Keratinocyte (primary cell): Measurements from ENCODE around the gene TAS2R38. TPM values are rescaled to one million over a fixed set of nuclear protein-coding genes. Genes with fewer than 3 reads are reported as not detected.

Experiments
- DNase-seq: peaks from one replicate; pipeline ENCODE4 v3.0.0-alpha.2; 2011; ENCODE audit warnings: low read depth, missing footprints, low spot score
- FAIRE-seq: peaks from 2 replicates; lab custom pipeline; 2011; peaks lifted over from hg19 to GRCh38; lab: Jason Lieb, UNC
- H2AFZ ChIP-seq: 2 replicates; pipeline ENCODE4 v1.6.0; 2012; ENCODE audit warnings: low read length, control low read depth, inconsistent platforms; ENCODE audit not compliant: control insufficient read depth
- H3K27ac ChIP-seq: 2 replicates; pipeline ENCODE4 v1.5.1; 2011; ENCODE audit warnings: low read length; ENCODE audit not compliant: control insufficient read depth, insufficient read depth
- H3K27me3 ChIP-seq: 3 replicates; pipeline ENCODE4 v1.6.0; 2011; ENCODE audit warnings: low read length; ENCODE audit not compliant: control insufficient read depth, insufficient read depth; ENCODE audit errors: extremely low read depth
- H3K36me3 ChIP-seq, 2 experiments: 2 replicates in 1 of 2; 3 replicates in 1 of 2; pipeline ENCODE4 v1.5.1; 2011; ENCODE audit warnings: low read length in 2 of 2, mild to moderate bottlenecking in 1 of 2; ENCODE audit not compliant: control insufficient read depth in 2 of 2, insufficient read depth in 2 of 2; ENCODE audit errors: extremely low read depth in 1 of 2
- H3K4me1 ChIP-seq: 3 replicates; pipeline ENCODE4 v1.5.1; 2011; ENCODE audit warnings: low read length; ENCODE audit not compliant: control insufficient read depth, insufficient read depth; ENCODE audit errors: extremely low read depth
- H3K4me2 ChIP-seq: 3 replicates; pipeline ENCODE4 v1.6.0; 2011; ENCODE audit warnings: low read depth, low read length; ENCODE audit not compliant: control insufficient read depth, insufficient read depth; ENCODE audit errors: extremely low read depth
- H3K4me3 ChIP-seq, 3 experiments: fragments of 200-600 bp in 1 of 3; sonication (generic) in 1 of 3; 2 replicates in 2 of 3; 3 replicates in 1 of 3; pipeline ENCODE4 v1.5.1; 2011 to 2016; ENCODE audit warnings: low read length in 3 of 3, mild to moderate bottlenecking in 3 of 3, control low read depth in 2 of 3, inconsistent platforms in 1 of 3, low read depth in 1 of 3, mixed read lengths in 1 of 3, mixed run types in 1 of 3, moderate library complexity in 1 of 3; ENCODE audit not compliant: control insufficient read depth in 2 of 3, insufficient read depth in 2 of 3; ENCODE audit errors: extremely low read depth in 1 of 3
- H3K79me2 ChIP-seq: 2 replicates; pipeline ENCODE4 v1.6.0; 2012; ENCODE audit warnings: low read length; ENCODE audit not compliant: control insufficient read depth, insufficient read depth
- H3K9ac ChIP-seq: 3 replicates; pipeline ENCODE4 v1.6.0; 2011; ENCODE audit warnings: low read length; ENCODE audit not compliant: control insufficient read depth, insufficient read depth; ENCODE audit errors: extremely low read depth
- H3K9me1 ChIP-seq: 3 replicates; pipeline ENCODE4 v1.6.0; 2011; ENCODE audit warnings: low read length; ENCODE audit not compliant: control insufficient read depth, insufficient read depth; ENCODE audit errors: extremely low read depth
- H3K9me3 ChIP-seq: 2 replicates; pipeline ENCODE4 v1.5.1; 2012; ENCODE audit warnings: low read depth, low read length; ENCODE audit not compliant: control insufficient read depth
- H4K20me1 ChIP-seq: 3 replicates; pipeline ENCODE4 v1.6.0; 2011; ENCODE audit warnings: low read length; ENCODE audit not compliant: control insufficient read depth, insufficient read depth; ENCODE audit errors: extremely low read depth
- EZH2 ChIP-seq: IDR thresholded peaks from one replicate; pipeline ENCODE4 v1.6.1; 2012; ENCODE audit warnings: inconsistent platforms, mild to moderate bottlenecking, low read length, moderate library complexity
- dilution Hi-C: fragments of 300-500 bp; cut with MboI; formaldehyde crosslinking; loops from one replicate; pipeline ENCODE4 v1.7.0; 2020; ENCODE audit warnings: low sequenced_read_pairs; ENCODE audit not compliant: extremely low pct_ligation_motif_present
- polyA plus RNA-seq, 5 experiments: library from polyadenylated mRNA; depleted of rRNA in 3 of 5; stranded (reverse) in 3 of 5; stranded (forward) in 1 of 5; unstranded in 1 of 5; fragments of >200 nt; gene quantifications; 1 replicate in 1 of 5; 2 replicates in 3 of 5; 3 replicates in 1 of 5; pipeline versions ENCODE4 v1.2.1 to v1.2.3, GENCODE V29; 2011 to 2012; ENCODE audit warnings: missing spikeins in 2 of 5, low read depth in 1 of 5, low replicate concordance in 1 of 5
- TF ChIP-seq, protein P1 (sequence below), 3 experiments: IDR thresholded peaks in 1 of 3; conservative IDR thresholded peaks in 1 of 3; optimal IDR thresholded peaks in 1 of 3; 2 replicates in 2 of 3; 3 replicates in 1 of 3; pipeline versions ENCODE3 to v1.5.1; 2011; ENCODE audit warnings: low read length in 3 of 3, mild to moderate bottlenecking in 3 of 3, moderate library complexity in 2 of 3, control low read depth in 1 of 3, inconsistent platforms in 1 of 3; ENCODE audit not compliant: insufficient read depth in 2 of 3; ENCODE audit errors: extremely low read depth in 1 of 3

The TAS2R38 gene
- polyA plus RNA-seq, 1 donor (not counting 4 experiments of a cell fraction or from before 2014, with no cell fraction given), result not detected

DNA sequence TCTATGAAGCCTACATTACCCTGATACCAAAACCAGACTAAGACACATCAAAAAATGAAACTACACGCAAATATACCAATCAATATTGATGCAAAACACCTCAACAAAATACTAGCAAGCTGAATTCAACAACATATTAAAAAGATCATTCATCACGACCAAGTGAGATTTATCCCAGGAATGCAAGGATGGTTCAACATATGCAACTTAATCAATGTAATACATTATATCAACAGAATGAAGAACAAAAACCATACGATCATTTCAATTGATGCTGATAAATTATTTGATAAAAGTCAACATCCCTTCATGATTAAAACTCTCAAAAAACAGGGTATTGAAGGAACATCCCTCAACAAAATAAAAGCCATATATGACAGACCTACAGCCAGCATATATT, 32.5 kb downstream of the TAS2R38 start:
- H3K79me2 ChIP-seq, result no peaks in the 10 kb centered on the region
- peaks cover 14% of the 10 kb centered on the region for H3K4me1 ChIP-seq
- H3K9ac ChIP-seq, result no peak overlapping the region
- no peak overlapping the region for H3K4me2 ChIP-seq
- no peaks in the 10 kb centered on the region for H3K27me3 ChIP-seq
- H2AFZ ChIP-seq, result no peak overlapping the region
- no peak for TF ChIP-seq EZH2
- TF ChIP-seq, protein P1, sequence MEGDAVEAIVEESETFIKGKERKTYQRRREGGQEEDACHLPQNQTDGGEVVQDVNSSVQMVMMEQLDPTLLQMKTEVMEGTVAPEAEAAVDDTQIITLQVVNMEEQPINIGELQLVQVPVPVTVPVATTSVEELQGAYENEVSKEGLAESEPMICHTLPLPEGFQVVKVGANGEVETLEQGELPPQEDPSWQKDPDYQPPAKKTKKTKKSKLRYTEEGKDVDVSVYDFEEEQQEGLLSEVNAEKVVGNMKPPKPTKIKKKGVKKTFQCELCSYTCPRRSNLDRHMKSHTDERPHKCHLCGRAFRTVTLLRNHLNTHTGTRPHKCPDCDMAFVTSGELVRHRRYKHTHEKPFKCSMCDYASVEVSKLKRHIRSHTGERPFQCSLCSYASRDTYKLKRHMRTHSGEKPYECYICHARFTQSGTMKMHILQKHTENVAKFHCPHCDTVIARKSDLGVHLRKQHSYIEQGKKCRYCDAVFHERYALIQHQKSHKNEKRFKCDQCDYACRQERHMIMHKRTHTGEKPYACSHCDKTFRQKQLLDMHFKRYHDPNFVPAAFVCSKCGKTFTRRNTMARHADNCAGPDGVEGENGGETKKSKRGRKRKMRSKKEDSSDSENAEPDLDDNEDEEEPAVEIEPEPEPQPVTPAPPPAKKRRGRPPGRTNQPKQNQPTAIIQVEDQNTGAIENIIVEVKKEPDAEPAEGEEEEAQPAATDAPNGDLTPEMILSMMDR (optimal IDR thresholded peaks at IDR 0.05 in 1 of 3, IDR thresholded peaks at IDR 0.05 in 1 of 3, conservative IDR thresholded peaks at IDR 0.05 in 1 of 3; ENCODE audit: extremely low read depth in 1 of 3, insufficient read depth in 2 of 3, low read length in 3 of 3), result no peak
- FAIRE-seq (no peak), DNase-seq (no peak)
- no peak overlapping the region for H3K4me3 ChIP-seq
- H3K36me3 ChIP-seq, result no peaks in the 10 kb centered on the region
- no peaks in the 10 kb centered on the region for H3K9me1 ChIP-seq
- H3K9me3 ChIP-seq, result no peaks in the 10 kb centered on the region
- H3K27ac ChIP-seq, result no peak overlapping the region
- dilution Hi-C loops, result no loop called here
- no peaks in the 10 kb centered on the region for H4K20me1 ChIP-seq

DNA sequence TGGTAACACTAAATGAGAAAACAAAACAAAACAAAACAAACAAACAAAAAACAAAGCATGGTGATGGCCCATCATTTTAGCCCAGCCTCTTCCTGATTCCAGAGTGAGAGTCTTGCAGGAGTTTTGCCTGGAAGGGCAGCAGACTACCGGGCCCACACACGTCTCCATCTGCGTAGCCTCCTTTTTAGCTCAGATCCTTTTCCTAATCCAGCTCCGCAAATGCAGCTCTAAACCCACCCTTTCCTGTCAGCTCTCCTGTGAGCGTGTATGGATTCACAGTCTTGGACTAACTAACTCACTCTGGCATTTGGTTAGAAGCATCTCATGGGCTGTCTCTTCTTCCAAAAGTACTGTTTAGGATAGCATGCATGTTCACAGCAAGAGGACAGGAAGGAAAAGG, 43.4 kb downstream of the TAS2R38 start:
- Histone ChIP-seq H3K27me3 (no peaks in the 10 kb centered on the region), H3K4me3 (no peak overlapping the region), H3K9me1 (no peaks in the 10 kb centered on the region), H3K4me2 (no peak overlapping the region), H4K20me1 (no peaks in the 10 kb centered on the region), H2AFZ (no peak overlapping the region), H3K9me3 (no peaks in the 10 kb centered on the region), H3K27ac (no peak overlapping the region), H3K4me1 (no peaks in the 10 kb centered on the region), H3K36me3 (no peaks in the 10 kb centered on the region), H3K79me2 (no peaks in the 10 kb centered on the region), H3K9ac (no peak overlapping the region)
- DNase-seq, result no peak
- dilution Hi-C loops, result no loop called here
- FAIRE-seq, result no peak
- TF ChIP-seq, protein P1 (optimal IDR thresholded peaks at IDR 0.05 in 1 of 3, IDR thresholded peaks at IDR 0.05 in 1 of 3, conservative IDR thresholded peaks at IDR 0.05 in 1 of 3; ENCODE audit: extremely low read depth in 1 of 3, insufficient read depth in 2 of 3, low read length in 3 of 3), result no peak
- TF ChIP-seq EZH2, result no peak
